B cell (primary cell): ENCODE data around the gene STOX2. TPM values are rescaled to one million over a fixed set of nuclear protein-coding genes. Genes with fewer than 3 reads are reported as not detected.

ENCODE experiments used
- ATAC-seq: fragments of 200-7000 bp; cut with Tn5 transposase; one replicate; pipeline ENCODE4 v1.10.0; 2021; ENCODE audit warnings: low read depth, mild to moderate bottlenecking, moderate number of reproducible peaks, moderate library complexity
- CTCF ChIA-PET: fragments of 350-600 bp; sonication (Branson Sonifier 250); formaldehyde crosslinking; loops from one replicate; lab custom pipeline; 2021; ENCODE audit warnings: antibody characterized with exemption, inconsistent platforms; lab: Charles Lee
- POLR2A ChIA-PET: fragments of 350-600 bp; sonication (Branson Sonifier 250); formaldehyde crosslinking; loops from one replicate; lab custom pipeline; 2021; ENCODE audit warnings: antibody characterized with exemption; lab: Charles Lee
- DNase-seq: peaks from one replicate; pipeline ENCODE4 v3.0.0; 2013
- H2AFZ ChIP-seq: 2 replicates; pipeline ENCODE4 v1.6.1; 2012; ENCODE audit warnings: mild to moderate bottlenecking, low read depth, low read length; ENCODE audit not compliant: insufficient read depth, poor library complexity, severe bottlenecking
- H3K27ac ChIP-seq, 2 donors: 1 replicate in 1 of 2; 2 replicates in 1 of 2; pipeline ENCODE4 v1.5.1; 2012 to 2013; ENCODE audit warnings: low read length in 2 of 2, mild to moderate bottlenecking in 2 of 2, moderate library complexity in 1 of 2
- H3K27me3 ChIP-seq, 4 experiments: fragments of 200-600 bp in 1 of 4; sonication (generic) in 1 of 4; replicated peaks in 1 of 4; 1 replicate in 2 of 4; 2 replicates in 2 of 4; pipeline versions ENCODE4 v1.6.1 to v1.7.0; 2013 to 2016; ENCODE audit warnings: low read length in 3 of 4, mild to moderate bottlenecking in 2 of 4, mixed read lengths in 1 of 4, moderate library complexity in 1 of 4; ENCODE audit not compliant: insufficient read depth in 4 of 4, control insufficient read depth in 3 of 4; ENCODE audit errors: control extremely low read depth in 1 of 4
- H3K36me3 ChIP-seq, 2 experiments: replicated peaks in 1 of 2; 1 replicate in 1 of 2; 2 replicates in 1 of 2; pipeline versions ENCODE4 v1.6.1 to v1.7.1; 2013; ENCODE audit warnings: low read length in 1 of 2; ENCODE audit not compliant: insufficient read depth in 2 of 2, control insufficient read depth in 1 of 2; ENCODE audit errors: control extremely low read depth in 1 of 2, extremely low read depth in 1 of 2
- H3K4me1 ChIP-seq, 2 donors: fragments of 200-600 bp in 1 of 2; sonication (generic) in 1 of 2; 1 replicate in 1 of 2; 2 replicates in 1 of 2; pipeline versions ENCODE4 v1.5.1 to v1.6.1; 2013 to 2017; ENCODE audit warnings: low read length in 2 of 2; ENCODE audit not compliant: control insufficient read depth in 2 of 2, insufficient read depth in 2 of 2
- H3K4me2 ChIP-seq: replicated peaks from 2 replicates; pipeline ENCODE3; 2012; ENCODE audit warnings: mild to moderate bottlenecking, low read depth, low read length; ENCODE audit not compliant: poor library complexity, severe bottlenecking
- H3K4me3 ChIP-seq, 5 experiments: fragments of 200-600 bp in 1 of 5; sonication (generic) in 1 of 5; 1 replicate in 3 of 5; 2 replicates in 2 of 5; pipeline versions ENCODE4 v1.5.1 to v1.7.0; 2011 to 2016; ENCODE audit warnings: low read length in 4 of 5, mild to moderate bottlenecking in 4 of 5, low read depth in 2 of 5, control low read depth in 1 of 5, moderate library complexity in 1 of 5; ENCODE audit not compliant: insufficient read depth in 1 of 5; ENCODE audit errors: control extremely low read depth in 1 of 5, extremely low read depth in 1 of 5
- H3K79me2 ChIP-seq: fragments of 200-600 bp; sonication (generic); one replicate; pipeline ENCODE4 v1.6.0; 2016; ENCODE audit warnings: low read length; ENCODE audit not compliant: control insufficient read depth, insufficient read depth
- H3K9ac ChIP-seq: fragments of 200-600 bp; sonication (generic); 2 replicates; pipeline ENCODE4 v1.6.1; 2017; ENCODE audit warnings: mild to moderate bottlenecking, low read length, moderate library complexity
- H3K9me3 ChIP-seq, 3 donors: one replicate each; pipeline versions ENCODE4 v1.6.1 to v1.7.1; 2013; ENCODE audit warnings: low read length in 2 of 3; ENCODE audit not compliant: control insufficient read depth in 2 of 3, insufficient read depth in 1 of 3; ENCODE audit errors: control extremely low read depth in 1 of 3
- H4K20me1 ChIP-seq: 2 replicates; pipeline ENCODE4 v1.6.0; 2012; ENCODE audit warnings: mild to moderate bottlenecking, low read length; ENCODE audit not compliant: insufficient read depth, control insufficient read depth, poor library complexity, severe bottlenecking
- H3K27ac Mint-ChIP-seq: one replicate; pipeline ENCODE4 v1.8.0; 2021; ENCODE audit warnings: mixed read lengths
- H3K27me3 Mint-ChIP-seq: one replicate; pipeline ENCODE4 v1.8.0; 2021; ENCODE audit warnings: mixed read lengths
- H3K4me1 Mint-ChIP-seq: one replicate; pipeline ENCODE4 v1.8.0; 2021; ENCODE audit warnings: mixed read lengths
- H3K4me3 Mint-ChIP-seq: one replicate; pipeline ENCODE4 v1.8.0; 2021; ENCODE audit warnings: mixed read lengths
- H3K9me3 Mint-ChIP-seq: one replicate; pipeline ENCODE4 v1.8.0; 2022; ENCODE audit warnings: mixed read lengths; ENCODE audit not compliant: insufficient read depth
- CTCF ChIP-seq: fragments of 200-600 bp; IDR thresholded peaks from one replicate; pipeline ENCODE4 v1.8.0; 2022; ENCODE audit warnings: antibody characterized with exemption, mild to moderate bottlenecking
- EZH2 ChIP-seq: IDR thresholded peaks from 2 replicates; pipeline ENCODE4 v1.6.1; 2012; ENCODE audit warnings: borderline replicate concordance, low read depth, mild to moderate bottlenecking, moderate library complexity, low read length; ENCODE audit not compliant: insufficient read depth, poor library complexity, severe bottlenecking
- WGBS: methylation state at CpG from one replicate; pipeline ENCODE4 v1.1.5; 2013; ENCODE audit warnings: missing lambda C conversion rate; ENCODE audit not compliant: insufficient coverage; 5-methylcytosine and 5-hydroxymethylcytosine counted together
- intact Hi-C: fragments of 100-400 bp; cut with micrococcal nuclease; formaldehyde crosslinking; loops from one replicate; pipeline ENCODE4 v1.10.0; 2022
- polyA plus RNA-seq: library from polyadenylated mRNA; depleted of rRNA; stranded (reverse); fragments of >200 nt; gene quantifications from 2 replicates; pipeline ENCODE4 v1.2.3, GENCODE V29; 2012
- total RNA-seq, 2 donors: library from RNA; stranded (reverse); fragments of 120-200 nt in 1 of 2; gene quantifications; 1 replicate in 1 of 2; 2 replicates in 1 of 2; pipeline versions ENCODE4 v1.2.3 to v1.2.4, GENCODE V29; 2013 to 2022

Gene STOX2
- total and polyA plus RNA-seq, 2 donors (not counting 1 experiment from before 2014, with no cell fraction given) = under 0.01 TPM; not detected in 1

DNA sequence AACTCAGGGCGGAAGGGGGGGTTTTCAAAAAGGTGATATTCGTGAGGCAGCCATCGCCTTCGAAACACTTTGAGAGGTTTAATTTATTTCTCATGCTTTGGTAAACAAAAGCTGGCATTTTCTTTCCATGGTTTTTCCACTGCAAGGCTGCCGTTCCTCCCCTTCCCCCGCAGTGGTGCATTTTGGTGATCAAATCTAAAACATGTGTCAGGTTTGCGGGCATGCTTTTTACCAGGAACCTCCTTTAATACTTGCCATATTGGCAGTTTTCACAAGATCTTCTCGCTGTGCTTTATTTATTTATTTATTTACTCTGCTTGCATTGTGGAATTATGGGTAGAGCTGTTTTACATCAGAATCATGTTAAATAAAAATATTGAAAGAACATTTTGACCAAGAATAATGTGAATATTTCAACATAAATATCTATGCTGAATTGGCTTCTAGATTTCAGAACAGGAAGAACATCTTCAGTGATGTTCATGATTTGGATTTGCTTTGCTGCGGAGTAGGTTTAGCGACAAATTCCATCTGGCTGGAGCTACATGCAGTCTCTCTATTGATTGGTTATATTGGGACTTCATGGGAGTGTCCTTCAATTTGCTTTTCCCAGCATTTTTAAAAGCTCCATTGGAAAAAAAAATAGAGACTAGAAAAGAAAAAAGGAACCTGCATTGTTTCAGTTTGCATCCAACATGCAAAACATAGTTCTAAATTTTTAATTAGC is 54.4 kb downstream of the STOX2 start:
- Histone ChIP-seq H2AFZ (no peak overlapping the region), H3K79me2 (no peaks in the 10 kb centered on the region), H3K9me3 (no peaks in the 10 kb centered on the region), H3K4me1 (no peaks in the 10 kb centered on the region), H3K4me3 (no peak overlapping the region), H3K27ac (no peak overlapping the region), H4K20me1 (no peaks in the 10 kb centered on the region), H3K27me3 (no peaks in the 10 kb centered on the region), H3K4me2 (no peak overlapping the region), H3K36me3 (no peaks in the 10 kb centered on the region), H3K9ac (no peak overlapping the region)
- Mint-ChIP-seq H3K9me3 (no peaks in the 10 kb centered on the region), H3K4me1 (no peaks in the 10 kb centered on the region), H3K4me3 (no peak overlapping the region), H3K27me3 (peaks cover 4% of the 10 kb centered on the region), H3K27ac (no peak overlapping the region)
- DNase-seq = no peak
- intact Hi-C loops = no loop called here
- ATAC-seq = no peak
- TF ChIP-seq EZH2 = no peak
- TF ChIP-seq CTCF = no peak
- CTCF ChIA-PET = no interaction called here
- POLR2A ChIA-PET = no interaction called here
- WGBS = 96% methylated on average over 8 of the region's 10 CpGs

GRCh38 chr4:183960046-183960420 is 54.9 kb downstream of the STOX2 start:
- Histone ChIP-seq H3K27me3 (peaks cover 0 to under 1% (median 0%) of the 10 kb centered on the region in 4 experiments), H3K27ac (no peak overlapping the region), H3K9me3 (no peaks in the 10 kb centered on the region), H2AFZ (no peak overlapping the region), H4K20me1 (no peaks in the 10 kb centered on the region), H3K36me3 (no peaks in the 10 kb centered on the region), H3K4me1 (no peaks in the 10 kb centered on the region), H3K4me3 (no peak overlapping the region), H3K79me2 (no peaks in the 10 kb centered on the region), H3K4me2 (no peak overlapping the region), H3K9ac (no peak overlapping the region)
- no peak for ATAC-seq
- CTCF ChIA-PET = no interaction called here
- Mint-ChIP-seq H3K4me3 (no peak overlapping the region), H3K9me3 (no peaks in the 10 kb centered on the region), H3K27ac (no peak overlapping the region), H3K27me3 (peaks cover 4% of the 10 kb centered on the region), H3K4me1 (no peaks in the 10 kb centered on the region)
- 72% methylated on average over 5 of the region's 8 CpGs for WGBS
- TF ChIP-seq CTCF = no peak
- TF ChIP-seq EZH2 = no peak
- DNase-seq = no peak
- POLR2A ChIA-PET = no interaction called here
- intact Hi-C loops = no loop called here
